GM18873 (cell line): ENCODE results near the gene NECAB2.
A peak's percentile ranks its signal among the peaks of the same experiment; 100 is the strongest.

Experiments
- ATAC-seq: cut with Tn5 transposase; IDR thresholded peaks from one replicate; pipeline ENCODE4 v1.9.1; 2021; ENCODE audit warnings: mild to moderate bottlenecking, moderate library complexity, moderate number of reproducible peaks; ENCODE audit not compliant: unreplicated experiment, low FRiP score

NECAB2 gene

GRCh38 chr16:83981799-83982198 is 13.8 kb downstream of the NECAB2 start:
- ATAC-seq: no peak

- no peak for ATAC-seq
Measured at GRCh38 chr16:83983491-83983890, 15.4 kb downstream of the NECAB2 start.

- no peak for ATAC-seq
Measured at GRCh38 chr16:83989300-83989699, 21.3 kb downstream of the NECAB2 start.

GRCh38 chr16:83990492-83990891 is 22.4 kb downstream of the NECAB2 start:
- no peak for ATAC-seq

GRCh38 chr16:83992624-83993023 is 24.6 kb downstream of the NECAB2 start:
- ATAC-seq: no peak

GRCh38 chr16:83994087-83994486 is 26.0 kb downstream of the NECAB2 start:
- ATAC-seq: no peak

GRCh38 chr16:83994703-83995102 is 26.7 kb downstream of the NECAB2 start:
- ATAC-seq: no peak

GRCh38 chr16:83995754-83996153 is 27.7 kb downstream of the NECAB2 start:
- no peak for ATAC-seq

- no peak for ATAC-seq
Measured at GRCh38 chr16:83996481-83997252, 28.6 kb downstream of the NECAB2 start.

- ATAC-seq: no peak
Measured at GRCh38 chr16:83998091-83998490, 30.0 kb downstream of the NECAB2 start.

GRCh38 chr16:84000989-84001642 is 33.1 kb downstream of the NECAB2 start:
- ATAC-seq: no peak

GRCh38 chr16:84001726-84002125 is 33.7 kb downstream of the NECAB2 start:
- ATAC-seq: no peak

- ATAC-seq: no peak
Measured at GRCh38 chr16:84003038-84003437, 35.0 kb downstream of the NECAB2 start.

GRCh38 chr16:84004442-84004841 is 36.4 kb downstream of the NECAB2 start:
- no peak for ATAC-seq

- no peak for ATAC-seq
Measured at GRCh38 chr16:84005391-84005790, 37.3 kb downstream of the NECAB2 start.

- no peak for ATAC-seq
Measured at GRCh38 chr16:84007520-84007919, 39.5 kb downstream of the NECAB2 start.

- no peak for ATAC-seq
Measured at GRCh38 chr16:84007965-84008364, 39.9 kb downstream of the NECAB2 start.

GRCh38 chr16:84009282-84009681 is 41.2 kb downstream of the NECAB2 start:
- ATAC-seq: no peak

- peak; percentile 67 for ATAC-seq
Measured at GRCh38 chr16:84013787-84014569, 45.9 kb downstream of the NECAB2 start.

GRCh38 chr16:84014570-84015327 is 46.7 kb downstream of the NECAB2 start:
- no peak for ATAC-seq

- no peak for ATAC-seq
Measured at GRCh38 chr16:84015399-84015798, 47.4 kb downstream of the NECAB2 start.
